SK-N-SH (cell line): ENCODE data around the gene SPO11. TPM values are rescaled to one million over a fixed set of nuclear protein-coding genes. Genes with fewer than 3 reads are reported as not detected.

Experiments used
- CTCF ChIA-PET: fragments of 300-600, 350-600 bp; formaldehyde crosslinking; extraction: SDS; loops from one replicate; lab custom pipeline; 2021; lab: Yijun Ruan, JAX
- POLR2A ChIA-PET: fragments of 350-600 bp; sonication (Branson Sonifier 250); formaldehyde crosslinking; extraction: SDS; loops from one replicate; lab custom pipeline; 2020; ENCODE audit warnings: antibody characterized with exemption, inconsistent platforms; lab: Yijun Ruan, JAX
- DNase-seq: peaks from one replicate; pipeline ENCODE4 v3.0.0; 2012
- H2AFZ ChIP-seq: fragments of 200-600 bp; sonication (generic); 2 replicates; pipeline ENCODE4 v1.8.1; 2016; ENCODE audit warnings: antibody characterized with exemption, mild to moderate bottlenecking, low read depth
- H3F3A ChIP-seq: fragments of 200-600 bp; sonication (generic); replicated peaks from 2 replicates; pipeline ENCODE3; 2016; ENCODE audit warnings: antibody characterized with exemption, mild to moderate bottlenecking; ENCODE audit not compliant: insufficient read depth
- H3K27ac ChIP-seq, 2 experiments: fragments of 200-500 bp in 1 of 2; fragments of 200-600 bp in 1 of 2; sonication (Bioruptor generic) in 1 of 2; sonication (generic), shearing (Covaris generic) in 1 of 2; 2 replicates each; pipeline versions ENCODE4 v1.5.1 to v1.6.1; 2014 to 2016; ENCODE audit warnings: low read depth in 2 of 2, inconsistent platforms in 1 of 2, low read length in 1 of 2, mild to moderate bottlenecking in 1 of 2, mixed read lengths in 1 of 2
- H3K27me3 ChIP-seq: fragments of 200-600 bp; sonication (generic), shearing (Covaris generic); 2 replicates; pipeline ENCODE4 v1.6.1; 2016; ENCODE audit warnings: mixed run types; ENCODE audit not compliant: insufficient read depth
- H3K36me3 ChIP-seq, 2 experiments: fragments of 200-500 bp in 1 of 2; fragments of 200-600 bp in 1 of 2; sonication (Bioruptor generic) in 1 of 2; sonication (generic) in 1 of 2; replicated peaks in 1 of 2; 2 replicates each; pipeline versions ENCODE3 to v1.5.1; 2014 to 2016; ENCODE audit warnings: low read length in 1 of 2, mild to moderate bottlenecking in 1 of 2; ENCODE audit not compliant: insufficient read depth in 2 of 2, control insufficient read depth in 1 of 2
- H3K4me1 ChIP-seq, 2 experiments: fragments of 200-500 bp in 1 of 2; fragments of 200-600 bp in 1 of 2; sonication (Bioruptor generic) in 1 of 2; sonication (generic), shearing (Covaris generic) in 1 of 2; 2 replicates each; pipeline versions ENCODE4 v1.5.1 to v1.6.1; 2014 to 2016; ENCODE audit warnings: low read depth in 1 of 2, low read length in 1 of 2, mixed run types in 1 of 2; ENCODE audit not compliant: insufficient read depth in 2 of 2, control insufficient read depth in 1 of 2
- H3K4me2 ChIP-seq: fragments of 200-600 bp; sonication (generic), shearing (Covaris generic); 2 replicates; pipeline ENCODE4 v1.6.1; 2017; ENCODE audit warnings: mixed run types
- H3K4me3 ChIP-seq, 2 experiments: fragments of 200-500 bp in 1 of 2; fragments of 200-600 bp in 1 of 2; sonication (Bioruptor generic) in 1 of 2; sonication (generic), shearing (Covaris generic) in 1 of 2; 2 replicates each; pipeline versions ENCODE4 v1.5.1 to v1.8.1; 2014 to 2016; ENCODE audit warnings: low read depth in 2 of 2, inconsistent platforms in 1 of 2, low read length in 1 of 2, mild to moderate bottlenecking in 1 of 2, mixed read lengths in 1 of 2, moderate library complexity in 1 of 2
- H3K79me2 ChIP-seq: fragments of 200-600 bp; sonication (generic); 2 replicates; pipeline ENCODE4 v1.8.1; 2017; ENCODE audit warnings: mild to moderate bottlenecking; ENCODE audit not compliant: insufficient read depth
- H3K9ac ChIP-seq: fragments of 200-600 bp; sonication (generic); 2 replicates; pipeline ENCODE4 v1.6.1; 2017; ENCODE audit warnings: mixed run types
- H3K9me2 ChIP-seq: fragments of 200-600 bp; sonication (generic); 2 replicates; pipeline ENCODE4 v1.6.1; 2017; ENCODE audit warnings: mixed run types
- H3K9me3 ChIP-seq: fragments of 200-600 bp; sonication (generic); 2 replicates; pipeline ENCODE4 v1.6.1; 2017; ENCODE audit warnings: mixed run types, mild to moderate bottlenecking, moderate library complexity
- H4K20me1 ChIP-seq: fragments of 200-600 bp; sonication (generic); 2 replicates; pipeline ENCODE4 v1.6.1; 2017; ENCODE audit warnings: mild to moderate bottlenecking, mixed run types; ENCODE audit not compliant: insufficient read depth
- FOSL2 ChIP-seq: IDR thresholded peaks from 2 replicates; pipeline ENCODE4 v1.4.0; 2012; ENCODE audit warnings: low read depth, mild to moderate bottlenecking, moderate library complexity, borderline replicate concordance
- FOXM1 ChIP-seq: IDR thresholded peaks from 2 replicates; pipeline ENCODE4 v1.4.0; 2012; ENCODE audit warnings: low read depth, mild to moderate bottlenecking
- MEF2A ChIP-seq: IDR thresholded peaks from 2 replicates; pipeline ENCODE4 v1.4.0; 2012; ENCODE audit warnings: low read depth, borderline replicate concordance
- RCOR1 ChIP-seq: fragments of 150-350 bp; IDR thresholded peaks from 2 replicates; pipeline ENCODE4 v1.6.1; 2017; ENCODE audit warnings: antibody characterized with exemption, low read length
- SIN3A ChIP-seq: IDR thresholded peaks from 2 replicates; pipeline ENCODE4 v1.6.1; 2012; ENCODE audit warnings: low read depth, mild to moderate bottlenecking, low read length, moderate library complexity, borderline replicate concordance
- TCF12 ChIP-seq: IDR thresholded peaks from 2 replicates; pipeline ENCODE4 v1.4.0; 2012
- USF1 ChIP-seq: IDR thresholded peaks from 2 replicates; pipeline ENCODE4 v1.4.0; 2012; ENCODE audit warnings: low read depth, borderline replicate concordance
- YY1 ChIP-seq: IDR thresholded peaks from 2 replicates; pipeline ENCODE4 v1.4.0; 2012; ENCODE audit warnings: low read depth, mild to moderate bottlenecking
- ZBTB33 ChIP-seq: IDR thresholded peaks from 2 replicates; pipeline ENCODE4 v1.4.0; 2012; ENCODE audit warnings: low read depth, borderline replicate concordance
- WGBS: methylation state at CpG from one replicate; pipeline ENCODE4 v1.1.6; 2017; ENCODE audit warnings: low lambda C conversion rate; 5-methylcytosine and 5-hydroxymethylcytosine counted together
- polyA plus RNA-seq, 3 experiments: library from polyadenylated mRNA; depleted of rRNA; stranded (reverse); fragments of >200 nt; gene quantifications; 2 replicates each; pipeline ENCODE4 v1.2.3, GENCODE V29; 2012
- TF ChIP-seq, protein P1 (sequence below): IDR thresholded peaks from 2 replicates; pipeline ENCODE4; 2012
- TF ChIP-seq, protein P2 (sequence below): fragments of 200-600 bp; sonication (generic); IDR thresholded peaks from 2 replicates; pipeline ENCODE4 v1.6.1; 2017; ENCODE audit warnings: antibody characterized with exemption, mild to moderate bottlenecking, moderate library complexity

The SPO11 gene
- polyA plus RNA-seq, 1 of the 3 experiments (the other 2 are of a cell fraction) = not detected

DNA sequence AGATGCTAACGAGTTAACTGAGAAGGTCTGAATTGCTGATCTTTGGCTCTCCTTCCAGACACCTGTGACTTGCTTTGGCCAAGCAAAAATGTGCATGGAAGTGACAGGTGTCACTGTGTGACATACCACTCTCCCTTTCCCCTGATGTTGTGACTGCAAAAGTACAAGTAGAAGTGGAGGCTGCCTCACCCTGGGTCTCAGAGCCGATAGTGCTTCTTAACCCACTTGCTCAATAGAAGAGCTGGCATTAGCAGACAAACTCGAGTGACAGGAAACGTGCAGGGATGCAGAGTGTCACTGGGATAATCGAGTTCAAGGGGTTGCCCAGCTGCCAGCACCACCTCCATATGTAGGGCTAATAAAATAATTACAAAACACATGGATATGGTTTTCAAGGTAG lies 16.4 kb upstream of the SPO11 start:
- Histone ChIP-seq H2AFZ (no peak overlapping the region), H3K36me3 (no peaks in the 10 kb centered on the region), H3K9me2 (no peaks in the 10 kb centered on the region), H3K27me3 (no peaks in the 10 kb centered on the region), H3K27ac (no peak overlapping the region), H3F3A (no peaks in the 10 kb centered on the region)
- CTCF ChIA-PET = interaction anchor here (0.9 to 2.3 kb wide), 3 partner anchors 16 to 223 kb away, joined by 3 to 5 read pairs (median 4); partner anchors contain the start of gene SPO11
- WGBS = 2% methylated on average over 5 of the region's 5 CpGs
- DNase-seq = no peak
- no peak for TF ChIP-seq YY1
- TF ChIP-seq SIN3A = no peak
- TF ChIP-seq FOXM1 = no peak
- TF ChIP-seq, all 33 proteins: peak for 0
- Histone ChIP-seq H3K4me3 (no peak overlapping the region), H3K79me2 (no peaks in the 10 kb centered on the region), H3K4me2 (no peak overlapping the region), H3K4me1 (peaks cover 0 to 6% of the 10 kb centered on the region in 2 experiments; a peak in 1 of 4 replicates), H3K9me3 (no peaks in the 10 kb centered on the region), H4K20me1 (no peaks in the 10 kb centered on the region), H3K9ac (no peak overlapping the region)
- POLR2A ChIA-PET = no interaction called here

DNA sequence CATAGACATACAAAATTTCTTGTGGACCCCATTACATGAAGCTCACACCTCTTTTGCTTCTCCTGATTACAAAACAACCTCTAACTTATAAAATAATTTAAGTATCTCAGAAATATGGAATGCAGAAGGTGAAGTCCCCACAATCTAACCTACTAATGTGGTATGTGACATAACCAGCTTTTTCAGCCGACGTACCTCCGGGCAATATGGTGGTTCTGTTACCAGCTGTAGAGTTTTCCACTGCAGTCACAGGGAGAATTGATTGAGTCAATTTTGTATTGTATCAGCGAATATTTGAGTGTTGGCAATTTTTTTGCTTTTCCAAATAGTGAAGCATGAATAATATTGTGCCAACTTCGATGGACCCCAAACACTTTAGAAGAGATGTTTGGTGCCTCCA lies 15.7 kb upstream of the SPO11 start:
- no peaks in the 10 kb centered on the region for H3K27me3 ChIP-seq
- no peak overlapping the region for H3K9ac ChIP-seq
- H3K79me2 ChIP-seq = no peaks in the 10 kb centered on the region
- CTCF ChIA-PET = interaction anchor here (0.9 to 2.4 kb wide), 5 partner anchors 16 to 763 kb away, joined by 3 to 6 read pairs (median 4); partner anchors contain the start of gene SPO11
- H4K20me1 ChIP-seq = no peaks in the 10 kb centered on the region
- H3F3A ChIP-seq = no peaks in the 10 kb centered on the region
- 35% methylated on average over 5 of the region's 5 CpGs for WGBS
- H3K4me1 ChIP-seq = peaks cover 0 to 6% of the 10 kb centered on the region in 2 experiments; a peak in 1 of 4 replicates
- H3K4me3 ChIP-seq = no peak overlapping the region
- no peak overlapping the region for H3K27ac ChIP-seq
- H3K4me2 ChIP-seq = no peak overlapping the region
- no peaks in the 10 kb centered on the region for H3K9me3 ChIP-seq
- no peaks in the 10 kb centered on the region for H3K36me3 ChIP-seq
- H2AFZ ChIP-seq = no peak overlapping the region
- POLR2A ChIA-PET = no interaction called here
- no peak for DNase-seq
- TF ChIP-seq RCOR1 (no peak), ZBTB33 (no peak), TCF12 (no peak), USF1 (no peak), SIN3A (no peak), FOSL2 (no peak), MEF2A (no peak), YY1 (no peak)
- TF ChIP-seq, protein P1, sequence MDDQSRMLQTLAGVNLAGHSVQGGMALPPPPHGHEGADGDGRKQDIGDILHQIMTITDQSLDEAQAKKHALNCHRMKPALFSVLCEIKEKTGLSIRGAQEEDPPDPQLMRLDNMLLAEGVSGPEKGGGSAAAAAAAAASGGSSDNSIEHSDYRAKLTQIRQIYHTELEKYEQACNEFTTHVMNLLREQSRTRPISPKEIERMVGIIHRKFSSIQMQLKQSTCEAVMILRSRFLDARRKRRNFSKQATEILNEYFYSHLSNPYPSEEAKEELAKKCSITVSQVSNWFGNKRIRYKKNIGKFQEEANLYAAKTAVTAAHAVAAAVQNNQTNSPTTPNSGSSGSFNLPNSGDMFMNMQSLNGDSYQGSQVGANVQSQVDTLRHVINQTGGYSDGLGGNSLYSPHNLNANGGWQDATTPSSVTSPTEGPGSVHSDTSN = no peak
- TF ChIP-seq, protein P2, sequence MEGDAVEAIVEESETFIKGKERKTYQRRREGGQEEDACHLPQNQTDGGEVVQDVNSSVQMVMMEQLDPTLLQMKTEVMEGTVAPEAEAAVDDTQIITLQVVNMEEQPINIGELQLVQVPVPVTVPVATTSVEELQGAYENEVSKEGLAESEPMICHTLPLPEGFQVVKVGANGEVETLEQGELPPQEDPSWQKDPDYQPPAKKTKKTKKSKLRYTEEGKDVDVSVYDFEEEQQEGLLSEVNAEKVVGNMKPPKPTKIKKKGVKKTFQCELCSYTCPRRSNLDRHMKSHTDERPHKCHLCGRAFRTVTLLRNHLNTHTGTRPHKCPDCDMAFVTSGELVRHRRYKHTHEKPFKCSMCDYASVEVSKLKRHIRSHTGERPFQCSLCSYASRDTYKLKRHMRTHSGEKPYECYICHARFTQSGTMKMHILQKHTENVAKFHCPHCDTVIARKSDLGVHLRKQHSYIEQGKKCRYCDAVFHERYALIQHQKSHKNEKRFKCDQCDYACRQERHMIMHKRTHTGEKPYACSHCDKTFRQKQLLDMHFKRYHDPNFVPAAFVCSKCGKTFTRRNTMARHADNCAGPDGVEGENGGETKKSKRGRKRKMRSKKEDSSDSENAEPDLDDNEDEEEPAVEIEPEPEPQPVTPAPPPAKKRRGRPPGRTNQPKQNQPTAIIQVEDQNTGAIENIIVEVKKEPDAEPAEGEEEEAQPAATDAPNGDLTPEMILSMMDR = no peak
- TF ChIP-seq, all 33 proteins: peak for 0
- no peaks in the 10 kb centered on the region for H3K9me2 ChIP-seq
